Glutamatergic neuron (in vitro differentiated cells): ENCODE measurements around the gene RAI1. TPM values are rescaled to one million over a fixed set of nuclear protein-coding genes. Genes with fewer than 3 reads are reported as not detected.
A peak's percentile ranks its signal among the peaks of the same experiment; 100 is the strongest.
"Not testable (repeated sequence)": the region's sequence is repeated elsewhere in the genome, so short reads cannot be mapped to it uniquely, and the experiment has no call there.

Source experiments
- DNase-seq: peaks from one replicate; pipeline ENCODE4 v3.0.0; 2022
- H3K27ac Mint-ChIP-seq: one replicate; pipeline ENCODE4 v1.8.0; 2020; ENCODE audit warnings: mild to moderate bottlenecking, mixed read lengths, inconsistent platforms; ENCODE audit not compliant: unreplicated experiment
- H3K27me3 Mint-ChIP-seq: one replicate; pipeline ENCODE4 v1.8.0; 2020; ENCODE audit warnings: mild to moderate bottlenecking, moderate library complexity, mixed read lengths, inconsistent platforms; ENCODE audit not compliant: unreplicated experiment
- H3K36me3 Mint-ChIP-seq: one replicate; pipeline ENCODE4 v1.8.0; 2020; ENCODE audit warnings: mild to moderate bottlenecking, mixed read lengths, inconsistent platforms; ENCODE audit not compliant: unreplicated experiment
- H3K4me1 Mint-ChIP-seq: one replicate; pipeline ENCODE4 v1.8.0; 2020; ENCODE audit warnings: mild to moderate bottlenecking, low read depth, mixed read lengths, inconsistent platforms; ENCODE audit not compliant: unreplicated experiment
- H3K4me3 Mint-ChIP-seq: one replicate; pipeline ENCODE4 v1.8.0; 2020; ENCODE audit warnings: mild to moderate bottlenecking, mixed read lengths, inconsistent platforms; ENCODE audit not compliant: unreplicated experiment
- H3K9me3 Mint-ChIP-seq: one replicate; pipeline ENCODE4 v1.8.0; 2020; ENCODE audit warnings: mild to moderate bottlenecking, moderate library complexity, mixed read lengths, inconsistent platforms; ENCODE audit not compliant: unreplicated experiment
- long read RNA-seq: library from polyadenylated mRNA; unstranded; transcript quantifications from one replicate; pipeline ENCODE4 v2.0.0, GENCODE V29; 2020; ENCODE audit not compliant: unreplicated experiment
- total RNA-seq: library from RNA; stranded (reverse); fragmentation: NEBNext Ultra II Directional; extraction: Animal tissue kit (Norgen Biotek cat#: 25700); gene quantifications from one replicate; pipeline ENCODE4 v1.2.1, GENCODE V29; 2021; ENCODE audit not compliant: unreplicated experiment
- TF ChIP-seq, protein P1 (sequence below): fragments of 200-600 bp; sonication (generic); IDR thresholded peaks from one replicate; pipeline ENCODE4 v1.5.0; 2021; ENCODE audit not compliant: partially characterized antibody, unreplicated experiment

Gene RAI1, protein sequence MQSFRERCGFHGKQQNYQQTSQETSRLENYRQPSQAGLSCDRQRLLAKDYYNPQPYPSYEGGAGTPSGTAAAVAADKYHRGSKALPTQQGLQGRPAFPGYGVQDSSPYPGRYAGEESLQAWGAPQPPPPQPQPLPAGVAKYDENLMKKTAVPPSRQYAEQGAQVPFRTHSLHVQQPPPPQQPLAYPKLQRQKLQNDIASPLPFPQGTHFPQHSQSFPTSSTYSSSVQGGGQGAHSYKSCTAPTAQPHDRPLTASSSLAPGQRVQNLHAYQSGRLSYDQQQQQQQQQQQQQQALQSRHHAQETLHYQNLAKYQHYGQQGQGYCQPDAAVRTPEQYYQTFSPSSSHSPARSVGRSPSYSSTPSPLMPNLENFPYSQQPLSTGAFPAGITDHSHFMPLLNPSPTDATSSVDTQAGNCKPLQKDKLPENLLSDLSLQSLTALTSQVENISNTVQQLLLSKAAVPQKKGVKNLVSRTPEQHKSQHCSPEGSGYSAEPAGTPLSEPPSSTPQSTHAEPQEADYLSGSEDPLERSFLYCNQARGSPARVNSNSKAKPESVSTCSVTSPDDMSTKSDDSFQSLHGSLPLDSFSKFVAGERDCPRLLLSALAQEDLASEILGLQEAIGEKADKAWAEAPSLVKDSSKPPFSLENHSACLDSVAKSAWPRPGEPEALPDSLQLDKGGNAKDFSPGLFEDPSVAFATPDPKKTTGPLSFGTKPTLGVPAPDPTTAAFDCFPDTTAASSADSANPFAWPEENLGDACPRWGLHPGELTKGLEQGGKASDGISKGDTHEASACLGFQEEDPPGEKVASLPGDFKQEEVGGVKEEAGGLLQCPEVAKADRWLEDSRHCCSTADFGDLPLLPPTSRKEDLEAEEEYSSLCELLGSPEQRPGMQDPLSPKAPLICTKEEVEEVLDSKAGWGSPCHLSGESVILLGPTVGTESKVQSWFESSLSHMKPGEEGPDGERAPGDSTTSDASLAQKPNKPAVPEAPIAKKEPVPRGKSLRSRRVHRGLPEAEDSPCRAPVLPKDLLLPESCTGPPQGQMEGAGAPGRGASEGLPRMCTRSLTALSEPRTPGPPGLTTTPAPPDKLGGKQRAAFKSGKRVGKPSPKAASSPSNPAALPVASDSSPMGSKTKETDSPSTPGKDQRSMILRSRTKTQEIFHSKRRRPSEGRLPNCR (N-terminal part only)
- total RNA-seq: 70.2 TPM
- long read RNA-seq, partial matches to known transcripts: 8 of 13 reads
- long read RNA-seq, other reads (novel, unspliced or antisense): 5 of 13 reads

DNA sequence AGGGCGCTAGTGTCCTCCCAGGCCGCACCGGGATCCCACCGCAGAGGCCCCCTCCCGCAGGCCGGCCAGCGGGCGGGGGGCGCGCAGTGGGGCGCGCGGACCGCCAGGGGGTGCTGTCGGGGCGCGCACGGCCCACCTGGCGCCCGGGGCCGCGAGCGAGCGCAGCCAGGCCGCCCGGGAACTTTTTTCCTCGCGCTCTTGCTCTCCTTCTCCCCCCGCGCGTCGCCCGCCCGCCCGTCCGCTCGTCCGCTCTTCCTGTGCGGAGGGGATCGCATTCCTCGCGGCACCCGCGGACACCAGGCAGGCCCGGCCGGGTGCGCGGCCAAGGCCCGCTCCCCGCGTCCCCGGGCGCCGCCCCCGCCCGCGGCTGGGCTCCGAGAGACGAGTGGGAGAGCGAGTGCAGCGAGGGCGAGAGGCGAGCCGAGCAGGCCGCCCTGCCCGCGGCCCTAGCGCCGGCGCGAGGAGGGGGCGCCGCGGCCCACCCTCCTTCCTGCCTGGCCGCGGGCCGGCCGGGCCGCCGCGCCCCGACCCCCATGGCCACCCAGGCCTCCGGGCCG is at the start of gene RAI1:
Gene RAI1 (plus strand): TSS at position 272 of the 557 bp plus-strand sequence. CDS start 111,491 bp downstream, outside the sequence.
- H3K4me3 Mint-ChIP-seq: peak within 1 kb of the TSS; percentile 83
- peaks cover 17% of the 10 kb centered on the region for H3K27me3 Mint-ChIP-seq
- H3K36me3 Mint-ChIP-seq: no peaks in the 10 kb centered on the region
- H3K9me3 Mint-ChIP-seq: peaks cover 13% of the 10 kb centered on the region
- peak; percentile 83 for DNase-seq
- TF ChIP-seq, protein P1, sequence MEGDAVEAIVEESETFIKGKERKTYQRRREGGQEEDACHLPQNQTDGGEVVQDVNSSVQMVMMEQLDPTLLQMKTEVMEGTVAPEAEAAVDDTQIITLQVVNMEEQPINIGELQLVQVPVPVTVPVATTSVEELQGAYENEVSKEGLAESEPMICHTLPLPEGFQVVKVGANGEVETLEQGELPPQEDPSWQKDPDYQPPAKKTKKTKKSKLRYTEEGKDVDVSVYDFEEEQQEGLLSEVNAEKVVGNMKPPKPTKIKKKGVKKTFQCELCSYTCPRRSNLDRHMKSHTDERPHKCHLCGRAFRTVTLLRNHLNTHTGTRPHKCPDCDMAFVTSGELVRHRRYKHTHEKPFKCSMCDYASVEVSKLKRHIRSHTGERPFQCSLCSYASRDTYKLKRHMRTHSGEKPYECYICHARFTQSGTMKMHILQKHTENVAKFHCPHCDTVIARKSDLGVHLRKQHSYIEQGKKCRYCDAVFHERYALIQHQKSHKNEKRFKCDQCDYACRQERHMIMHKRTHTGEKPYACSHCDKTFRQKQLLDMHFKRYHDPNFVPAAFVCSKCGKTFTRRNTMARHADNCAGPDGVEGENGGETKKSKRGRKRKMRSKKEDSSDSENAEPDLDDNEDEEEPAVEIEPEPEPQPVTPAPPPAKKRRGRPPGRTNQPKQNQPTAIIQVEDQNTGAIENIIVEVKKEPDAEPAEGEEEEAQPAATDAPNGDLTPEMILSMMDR: peak; percentile 72
- peaks cover 17% of the 10 kb centered on the region for H3K4me1 Mint-ChIP-seq
- peak within 1 kb of the TSS; percentile 87 for H3K27ac Mint-ChIP-seq

DNA sequence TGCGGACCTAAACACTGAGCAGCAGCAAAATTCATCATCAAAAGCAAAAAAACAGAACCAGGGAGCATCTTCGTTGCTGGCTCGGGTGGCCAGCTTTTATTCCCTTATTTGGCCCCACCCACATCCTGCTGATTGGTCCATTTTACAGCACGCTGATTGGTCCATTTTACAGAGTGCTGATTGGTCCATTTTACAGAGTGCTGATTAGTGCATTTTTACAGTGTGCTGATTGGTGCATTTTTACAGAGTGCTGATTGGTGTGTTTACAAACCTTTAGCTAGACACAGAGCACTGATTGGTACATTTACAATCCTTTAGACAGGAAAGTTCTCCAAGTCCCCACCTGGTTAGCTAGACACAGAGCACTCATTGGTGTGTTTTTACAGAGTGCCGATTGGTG is 48.6 kb upstream of the RAI1 start:
- H3K27me3 Mint-ChIP-seq, H3K36me3 Mint-ChIP-seq, H3K9me3 Mint-ChIP-seq, H3K4me3 Mint-ChIP-seq, DNase-seq, H3K4me1 Mint-ChIP-seq, H3K27ac Mint-ChIP-seq: not testable (repeated sequence)

DNA sequence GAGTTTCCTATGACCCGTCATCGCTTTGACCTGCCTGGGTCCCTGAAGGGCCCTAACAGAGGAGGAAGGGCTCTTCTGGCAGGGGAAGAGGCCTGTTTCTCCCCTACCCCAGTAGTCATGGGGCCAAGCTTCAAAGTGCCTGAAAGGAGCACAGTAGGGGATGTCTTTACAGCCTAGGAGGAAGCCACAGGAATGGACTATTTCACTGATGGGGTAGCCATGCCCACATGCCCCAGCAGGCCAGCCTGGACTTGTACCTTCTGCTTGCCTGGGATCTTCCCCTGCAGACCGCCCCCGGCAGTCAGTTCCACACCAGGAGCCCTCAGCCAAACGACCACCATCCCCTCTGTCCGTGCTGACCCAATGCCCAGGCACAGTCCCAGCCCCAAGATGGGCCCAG is 47.9 kb upstream of the RAI1 start:
- Mint-ChIP-seq H3K27me3 (peaks cover 6% of the 10 kb centered on the region), H3K36me3 (peaks cover 5% of the 10 kb centered on the region), H3K4me3 (no peak overlapping the region), H3K4me1 (peaks cover 5% of the 10 kb centered on the region), H3K9me3 (peaks cover 6% of the 10 kb centered on the region), H3K27ac (no peak overlapping the region)
- TF ChIP-seq, protein P1: no peak
- DNase-seq: no peak

DNA sequence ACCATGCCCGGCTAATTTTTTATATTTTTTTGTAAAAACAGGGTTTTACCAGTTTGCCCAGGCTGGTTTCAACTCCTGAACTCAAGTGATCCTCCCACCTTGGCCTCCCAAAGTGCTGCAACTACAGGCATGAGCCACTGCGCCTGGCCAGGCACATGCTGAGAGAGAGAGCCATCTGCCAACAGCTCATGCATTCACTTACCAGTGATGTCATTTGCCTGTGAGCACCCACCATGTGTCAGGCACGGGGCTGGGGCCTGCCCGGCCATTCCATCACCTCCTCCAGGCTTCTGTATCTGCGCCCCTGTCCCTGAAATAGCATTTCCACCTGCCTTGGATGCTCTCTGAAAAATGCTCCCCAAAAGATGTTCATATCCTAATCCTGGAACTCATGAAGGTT is 46.1 kb upstream of the RAI1 start:
- TF ChIP-seq, protein P1: no peak
- peak; percentile 23 for DNase-seq
- peaks cover 1% of the 10 kb centered on the region for H3K4me1 Mint-ChIP-seq
- H3K36me3 Mint-ChIP-seq: peaks cover 5% of the 10 kb centered on the region
- H3K4me3 Mint-ChIP-seq: no peak overlapping the region
- H3K27ac Mint-ChIP-seq: no peak overlapping the region
- H3K27me3 Mint-ChIP-seq: peaks cover 6% of the 10 kb centered on the region
- peaks cover 6% of the 10 kb centered on the region for H3K9me3 Mint-ChIP-seq

DNA sequence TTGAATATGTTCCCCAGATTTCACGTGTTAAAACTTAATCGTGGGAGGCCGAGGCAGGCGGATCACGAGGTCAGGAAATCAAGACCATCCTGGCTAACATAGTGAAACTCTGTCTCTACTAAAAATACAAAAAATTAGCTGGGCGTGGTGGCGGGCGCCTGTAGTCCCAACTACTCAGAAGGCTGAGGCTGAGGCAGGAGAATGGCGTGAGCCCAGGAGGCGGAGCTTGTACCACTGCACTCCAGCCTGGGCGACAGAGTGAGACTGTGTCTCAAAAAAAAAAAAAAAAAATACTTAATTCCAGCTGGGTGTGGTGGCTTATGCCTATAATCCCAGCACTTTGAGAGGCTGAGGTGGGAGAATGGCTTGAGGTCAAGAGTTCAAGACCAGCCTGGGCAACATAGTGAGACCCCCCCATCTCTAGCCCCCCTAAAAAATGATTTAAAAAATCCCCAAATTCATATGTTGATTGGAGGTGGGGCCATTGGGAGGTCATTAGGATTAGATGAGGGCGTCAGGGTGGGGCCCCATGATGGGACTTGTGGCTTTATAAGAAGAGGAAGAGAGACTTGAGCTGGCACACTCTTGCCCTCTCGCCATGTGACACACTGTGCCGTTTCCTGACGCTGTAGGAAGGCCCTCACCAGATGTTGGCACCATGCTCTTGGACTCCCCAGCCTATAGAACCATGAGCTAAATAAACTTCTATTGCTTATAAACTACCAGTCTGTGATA is 45.6 kb upstream of the RAI1 start:
- not testable (repeated sequence) for H3K27ac Mint-ChIP-seq, H3K4me1 Mint-ChIP-seq, H3K4me3 Mint-ChIP-seq, H3K27me3 Mint-ChIP-seq, DNase-seq, H3K36me3 Mint-ChIP-seq, H3K9me3 Mint-ChIP-seq
